Measurements from ENCODE around the gene C4BPB. TPM values are rescaled to one million over a fixed set of nuclear protein-coding genes. Genes with fewer than 3 reads are reported as not detected.

Gene C4BPB
- total RNA-seq, 2 donors from 2014 or later = not detected

- TF ChIP-seq CTCF (conservative IDR thresholded peaks at IDR 0.05) = no peak
- H3K36me3 ChIP-seq (ENCODE audit: control insufficient read depth, insufficient read depth, low read length) = peaks cover 4% of the 10 kb centered on the region
- no peak overlapping the region for H3K27ac Mint-ChIP-seq
- no peaks in the 10 kb centered on the region for H3K4me1 ChIP-seq (ENCODE audit: control insufficient read depth, insufficient read depth, low read length)
- H3K9ac ChIP-seq (ENCODE audit: extremely low read depth, low read length, poor library complexity, severe bottlenecking) = no peak overlapping the region
- H3K4me1 Mint-ChIP-seq = no peaks in the 10 kb centered on the region
- peaks cover 34% of the 10 kb centered on the region for H3K36me3 Mint-ChIP-seq (ENCODE audit: low read depth)
- H3K4me3 Mint-ChIP-seq = no peak overlapping the region
- DNase-seq = peak; percentile 5
- H3K4me3 ChIP-seq (ENCODE audit: low read length) = no peak overlapping the region
- H3K27me3 Mint-ChIP-seq (ENCODE audit: insufficient read depth) = no peaks in the 10 kb centered on the region
- no peaks in the 10 kb centered on the region for H3K9me3 Mint-ChIP-seq
- H3K9me3 ChIP-seq (ENCODE audit: control insufficient read depth, low read length) = no peaks in the 10 kb centered on the region
- H3K27me3 ChIP-seq (ENCODE audit: control insufficient read depth, insufficient read depth, low read length, poor library complexity, severe bottlenecking) = no peaks in the 10 kb centered on the region
- H3K27ac ChIP-seq (ENCODE audit: low read depth, low read length) = no peak overlapping the region
- WGBS, 2 experiments (ENCODE audit: insufficient coverage in 1 of 2, insufficient read length in 1 of 2) = 93% methylated on average over 3 of the region's 3 CpGs; no CpG with 5 or more reads in 1 of the 2 experiments
These were observed 19.6 kb upstream of the C4BPB start for GRCh38 chr1:207069061-207069460.

DNA sequence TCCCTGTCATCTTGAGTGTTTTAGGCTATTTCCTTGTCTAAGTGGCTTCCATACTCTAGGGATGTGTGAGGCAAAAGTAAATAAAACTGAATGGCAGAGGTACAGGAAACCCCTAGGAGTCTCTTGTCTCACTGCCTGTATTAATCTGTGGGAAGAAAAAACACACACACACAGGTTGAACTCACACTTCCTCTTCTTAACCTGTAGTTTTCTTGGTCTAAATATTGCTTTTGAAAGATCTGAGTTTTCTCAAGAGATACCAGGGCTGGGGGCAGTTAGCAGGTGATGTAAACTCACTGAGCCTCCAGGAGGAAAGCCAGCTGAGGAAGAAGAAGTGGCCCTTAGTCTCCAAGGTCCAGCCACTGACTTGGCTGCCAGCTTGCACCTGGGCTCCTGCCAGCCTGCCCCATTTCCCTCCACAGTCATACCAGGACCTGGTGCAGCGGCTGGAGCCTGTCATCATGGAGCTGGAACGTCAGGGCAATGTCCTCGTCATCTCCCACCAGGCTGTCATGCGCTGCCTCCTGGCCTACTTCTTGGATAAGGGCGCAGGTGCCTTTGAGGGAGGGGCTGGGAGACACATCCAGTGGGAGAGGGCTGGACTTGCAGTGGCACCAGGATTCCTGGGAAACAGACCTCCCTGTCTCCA lies 18.7 kb upstream of the C4BPB start:
- H3K9ac ChIP-seq (ENCODE audit: extremely low read depth, low read length, poor library complexity, severe bottlenecking) = no peak overlapping the region
- H3K27ac ChIP-seq (ENCODE audit: low read depth, low read length) = no peak overlapping the region
- Mint-ChIP-seq H3K4me3 (no peak overlapping the region), H3K27ac (no peak overlapping the region), H3K4me1 (no peaks in the 10 kb centered on the region), H3K9me3 (no peaks in the 10 kb centered on the region), H3K36me3 (ENCODE audit: low read depth) (peaks cover 25% of the 10 kb centered on the region), H3K27me3 (ENCODE audit: insufficient read depth) (no peaks in the 10 kb centered on the region)
- 95 to 97% methylated on average over 4 to 5 of the region's 5 CpGs for WGBS, 2 experiments (ENCODE audit: insufficient coverage in 1 of 2, insufficient read length in 1 of 2)
- H3K4me1 ChIP-seq (ENCODE audit: control insufficient read depth, insufficient read depth, low read length) = peaks cover 1% of the 10 kb centered on the region
- no peak overlapping the region for H3K4me3 ChIP-seq (ENCODE audit: low read length)
- TF ChIP-seq CTCF (conservative IDR thresholded peaks at IDR 0.05) = no peak
- H3K9me3 ChIP-seq (ENCODE audit: control insufficient read depth, low read length) = no peaks in the 10 kb centered on the region
- peak; percentile 24 for DNase-seq
- no peaks in the 10 kb centered on the region for H3K27me3 ChIP-seq (ENCODE audit: control insufficient read depth, insufficient read depth, low read length, poor library complexity, severe bottlenecking)
- H3K36me3 ChIP-seq (ENCODE audit: control insufficient read depth, insufficient read depth, low read length) = peaks cover 4% of the 10 kb centered on the region

- Histone ChIP-seq H3K27ac (ENCODE audit: low read depth, low read length) (no peak overlapping the region), H3K9ac (ENCODE audit: extremely low read depth, low read length, poor library complexity, severe bottlenecking) (no peak overlapping the region), H3K27me3 (ENCODE audit: control insufficient read depth, insufficient read depth, low read length, poor library complexity, severe bottlenecking) (no peaks in the 10 kb centered on the region), H3K4me1 (ENCODE audit: control insufficient read depth, insufficient read depth, low read length) (peaks cover 8% of the 10 kb centered on the region), H3K4me3 (ENCODE audit: low read length) (no peak overlapping the region), H3K9me3 (ENCODE audit: control insufficient read depth, low read length) (no peaks in the 10 kb centered on the region), H3K36me3 (ENCODE audit: control insufficient read depth, insufficient read depth, low read length) (peaks cover 4% of the 10 kb centered on the region)
- Mint-ChIP-seq H3K4me3 (no peak overlapping the region), H3K27ac (no peak overlapping the region), H3K36me3 (ENCODE audit: low read depth) (peaks cover 20% of the 10 kb centered on the region), H3K4me1 (peaks cover 1% of the 10 kb centered on the region), H3K27me3 (ENCODE audit: insufficient read depth) (no peaks in the 10 kb centered on the region), H3K9me3 (no peaks in the 10 kb centered on the region)
- TF ChIP-seq CTCF (conservative IDR thresholded peaks at IDR 0.05) = no peak
- WGBS, 2 experiments (ENCODE audit: insufficient coverage in 1 of 2, insufficient read length in 1 of 2) = 88 to 100% methylated on average over 2 to 4 of the region's 4 CpGs
- no peak for DNase-seq
These were observed 17.8 kb upstream of the C4BPB start for GRCh38 chr1:207070811-207071210.

Data from endodermal cell (in vitro differentiated cells).